ENCODE results near the gene TRIAP1.

DNA sequence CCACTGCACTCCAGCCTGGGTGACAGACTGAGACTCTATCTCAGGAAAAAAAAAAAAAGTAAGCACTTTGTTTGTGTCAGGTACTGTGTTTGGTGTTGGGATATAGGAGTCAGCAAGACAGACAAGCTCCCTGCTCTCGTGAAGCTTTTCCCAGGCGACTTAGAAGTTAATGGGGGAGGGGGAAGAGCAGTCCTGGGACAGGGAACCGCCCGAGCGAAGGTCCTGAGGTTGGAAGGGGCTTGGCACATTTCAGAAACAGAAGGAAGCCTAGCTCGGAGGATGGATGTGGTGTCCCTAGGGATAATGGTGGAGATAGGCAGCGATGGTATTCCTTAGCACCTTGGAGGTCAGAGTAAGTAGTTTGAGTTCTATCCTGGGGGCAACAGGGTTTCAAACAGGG is 16.8 kb downstream of the TRIAP1 start:
- TF ChIP-seq CTCF (IDR thresholded peaks at IDR 0.05 in 4 of 5, conservative IDR thresholded peaks at IDR 0.05 in 1 of 5): no peak
- TF ChIP-seq POLR2A (IDR thresholded peaks at IDR 0.05): no peak
